Measurements from ENCODE around the gene MPRIP. TPM values are rescaled to one million over a fixed set of nuclear protein-coding genes. Genes with fewer than 3 reads are reported as not detected.

MPRIP gene
- total RNA-seq, 1 experiment from 2014 or later: 258 TPM

GRCh38 chr17:17052462-17053221 is 10.4 kb downstream of the MPRIP start:
- H3K9me2 ChIP-seq (ENCODE audit: insufficient read depth): no peaks in the 10 kb centered on the region
- no peak overlapping the region for H3K4me3 ChIP-seq (replicated peaks in 1 of 2; ENCODE audit: low read depth in 1 of 2, low read length in 2 of 2)
- H3K9me3 ChIP-seq (ENCODE audit: control insufficient read depth in 1 of 2, insufficient read depth in 1 of 2, low read depth in 1 of 2, low read length in 2 of 2): no peaks in the 10 kb centered on the region
- peaks cover 99% of the 10 kb centered on the region for H3K79me2 ChIP-seq (ENCODE audit: insufficient read depth, low read length)
- H3K9ac ChIP-seq (ENCODE audit: low read length): no peak overlapping the region
- RAD21 ChIA-PET (ENCODE audit: low non-redundant PET in 1 of 2, low total read pairs in 2 of 2, uncharacterized antibody in 2 of 2, unreplicated experiment in 2 of 2): interaction anchor here in 1 of 2 experiments (1.1 kb wide), 1 partner anchor 31 kb away, joined by 3 read pairs; no protein-coding TSS in a partner anchor
- peaks cover 4 to 10% of the 10 kb centered on the region in 2 experiments; a peak in 3 of 4 replicates for H3K36me3 ChIP-seq (ENCODE audit: control insufficient read depth in 1 of 2, insufficient read depth in 2 of 2, low read length in 2 of 2)
- BruUV-seq (replicated peaks): no TSS peak
- intact Hi-C loops (cut with micrococcal nuclease): no loop called here
- ATAC-seq (no peak), DNase-seq (ENCODE audit: low read depth, low spot score) (no peak)
- no peak overlapping the region for H2AFZ ChIP-seq (ENCODE audit: low read depth, low read length, poor library complexity, severe bottlenecking)
- peaks cover 9% of the 10 kb centered on the region; the same call in 1 of the 2 replicates for H4K20me1 ChIP-seq (ENCODE audit: insufficient read depth)
- H3K27me3 ChIP-seq (ENCODE audit: insufficient read depth, low read length): no peaks in the 10 kb centered on the region
- CTCF ChIA-PET: interaction anchor here (0.6 kb wide), 1 partner anchor 773 kb away, joined by 3 read pairs; no protein-coding TSS in a partner anchor
- H3K4me1 ChIP-seq (ENCODE audit: control insufficient read depth in 1 of 2, insufficient read depth in 2 of 2, low read length in 2 of 2): peaks cover 2 to 43% of the 10 kb centered on the region in 2 experiments; a peak in 2 of 4 replicates
- H3K27ac ChIP-seq (ENCODE audit: low read depth, low read length): no peak overlapping the region
- TF ChIP-seq ZBTB33 (IDR thresholded peaks at IDR 0.05; ENCODE audit: extremely low read depth, insufficient replicate concordance, low read length): no peak
- TF ChIP-seq JUND (IDR thresholded peaks at IDR 0.05): no peak
- no peak for TF ChIP-seq EZH2phosphoT487 (IDR thresholded peaks at IDR 0.05; ENCODE audit: borderline replicate concordance)
- no peak overlapping the region for H3K4me2 ChIP-seq (ENCODE audit: low read length)
- POLR2A ChIA-PET: interaction anchor here (0.6 kb wide), 1 partner anchor 611 kb away, joined by 3 read pairs; no protein-coding TSS in a partner anchor
